ENCODE results near the gene MYO5C.

DNA sequence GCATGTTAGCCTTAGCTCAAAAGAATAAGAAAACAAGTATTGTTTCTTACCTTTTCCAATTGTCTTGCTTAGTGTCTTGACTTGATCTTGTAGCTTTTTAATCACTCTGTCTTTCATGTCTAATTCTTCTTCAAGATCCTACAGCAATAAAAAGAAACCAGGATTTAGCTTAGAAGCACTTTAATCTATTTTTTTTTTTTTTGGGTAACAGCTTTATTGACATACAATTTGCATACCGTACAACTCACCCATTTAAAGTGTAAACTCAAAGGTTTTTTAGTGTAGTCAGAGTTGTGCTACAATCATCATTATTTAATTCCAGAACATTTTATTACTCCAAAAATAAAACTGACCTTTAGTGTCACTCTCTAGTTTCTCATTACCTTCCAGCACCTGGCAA is 81.1 kb downstream of the MYO5C start:
- TF ChIP-seq, protein P1, sequence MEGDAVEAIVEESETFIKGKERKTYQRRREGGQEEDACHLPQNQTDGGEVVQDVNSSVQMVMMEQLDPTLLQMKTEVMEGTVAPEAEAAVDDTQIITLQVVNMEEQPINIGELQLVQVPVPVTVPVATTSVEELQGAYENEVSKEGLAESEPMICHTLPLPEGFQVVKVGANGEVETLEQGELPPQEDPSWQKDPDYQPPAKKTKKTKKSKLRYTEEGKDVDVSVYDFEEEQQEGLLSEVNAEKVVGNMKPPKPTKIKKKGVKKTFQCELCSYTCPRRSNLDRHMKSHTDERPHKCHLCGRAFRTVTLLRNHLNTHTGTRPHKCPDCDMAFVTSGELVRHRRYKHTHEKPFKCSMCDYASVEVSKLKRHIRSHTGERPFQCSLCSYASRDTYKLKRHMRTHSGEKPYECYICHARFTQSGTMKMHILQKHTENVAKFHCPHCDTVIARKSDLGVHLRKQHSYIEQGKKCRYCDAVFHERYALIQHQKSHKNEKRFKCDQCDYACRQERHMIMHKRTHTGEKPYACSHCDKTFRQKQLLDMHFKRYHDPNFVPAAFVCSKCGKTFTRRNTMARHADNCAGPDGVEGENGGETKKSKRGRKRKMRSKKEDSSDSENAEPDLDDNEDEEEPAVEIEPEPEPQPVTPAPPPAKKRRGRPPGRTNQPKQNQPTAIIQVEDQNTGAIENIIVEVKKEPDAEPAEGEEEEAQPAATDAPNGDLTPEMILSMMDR (IDR thresholded peaks at IDR 0.05) = no peak
- TF ChIP-seq, protein P2, sequence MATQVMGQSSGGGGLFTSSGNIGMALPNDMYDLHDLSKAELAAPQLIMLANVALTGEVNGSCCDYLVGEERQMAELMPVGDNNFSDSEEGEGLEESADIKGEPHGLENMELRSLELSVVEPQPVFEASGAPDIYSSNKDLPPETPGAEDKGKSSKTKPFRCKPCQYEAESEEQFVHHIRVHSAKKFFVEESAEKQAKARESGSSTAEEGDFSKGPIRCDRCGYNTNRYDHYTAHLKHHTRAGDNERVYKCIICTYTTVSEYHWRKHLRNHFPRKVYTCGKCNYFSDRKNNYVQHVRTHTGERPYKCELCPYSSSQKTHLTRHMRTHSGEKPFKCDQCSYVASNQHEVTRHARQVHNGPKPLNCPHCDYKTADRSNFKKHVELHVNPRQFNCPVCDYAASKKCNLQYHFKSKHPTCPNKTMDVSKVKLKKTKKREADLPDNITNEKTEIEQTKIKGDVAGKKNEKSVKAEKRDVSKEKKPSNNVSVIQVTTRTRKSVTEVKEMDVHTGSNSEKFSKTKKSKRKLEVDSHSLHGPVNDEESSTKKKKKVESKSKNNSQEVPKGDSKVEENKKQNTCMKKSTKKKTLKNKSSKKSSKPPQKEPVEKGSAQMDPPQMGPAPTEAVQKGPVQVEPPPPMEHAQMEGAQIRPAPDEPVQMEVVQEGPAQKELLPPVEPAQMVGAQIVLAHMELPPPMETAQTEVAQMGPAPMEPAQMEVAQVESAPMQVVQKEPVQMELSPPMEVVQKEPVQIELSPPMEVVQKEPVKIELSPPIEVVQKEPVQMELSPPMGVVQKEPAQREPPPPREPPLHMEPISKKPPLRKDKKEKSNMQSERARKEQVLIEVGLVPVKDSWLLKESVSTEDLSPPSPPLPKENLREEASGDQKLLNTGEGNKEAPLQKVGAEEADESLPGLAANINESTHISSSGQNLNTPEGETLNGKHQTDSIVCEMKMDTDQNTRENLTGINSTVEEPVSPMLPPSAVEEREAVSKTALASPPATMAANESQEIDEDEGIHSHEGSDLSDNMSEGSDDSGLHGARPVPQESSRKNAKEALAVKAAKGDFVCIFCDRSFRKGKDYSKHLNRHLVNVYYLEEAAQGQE (IDR thresholded peaks at IDR 0.05; ENCODE audit: insufficient read depth in 1 of 2, low read depth in 2 of 2, low read length in 1 of 2) = no peak
- TF ChIP-seq SIN3A (IDR thresholded peaks at IDR 0.05; ENCODE audit: borderline replicate concordance, insufficient read depth, low read depth, low read length) (no peak), TCF7L2 (IDR thresholded peaks at IDR 0.05; ENCODE audit: low read depth, low read length) (no peak), POLR2AphosphoS5 (IDR thresholded peaks at IDR 0.05; ENCODE audit: low read depth, low read length) (no peak)

Measured in Panc1 (cell line).